ENCODE results near the gene RUNX2.

GRCh38 chr6:45658958-45659357 lies 330.8 kb downstream of the RUNX2 start:
- TF ChIP-seq POLR2A (IDR thresholded peaks at IDR 0.05) (no peak), CTCF (IDR thresholded peaks at IDR 0.05) (no peak)

Data from testis (tissue), 2 donors.